Mucosa of gallbladder (tissue), 1 donor: ENCODE data around the gene FRYL. TPM values are rescaled to one million over a fixed set of nuclear protein-coding genes. Genes with fewer than 3 reads are reported as not detected.
A peak's percentile ranks its signal among the peaks of the same experiment; 100 is the strongest.

Experiments
- DNase-seq: peaks from one replicate; pipeline ENCODE4 v3.0.0-alpha.2; 2020; ENCODE audit warnings: low spot score
- total RNA-seq: library from RNA; stranded (reverse); gene quantifications from one replicate; pipeline ENCODE4 v1.2.1, GENCODE V29; 2021
- donor health status: DM: no; HTN: no; CAD: no.

The FRYL gene
- total RNA-seq, 1 donor from 2014 or later = 54.1 TPM

GRCh38 chr4:48620831-48621230 lies 159.2 kb downstream of the FRYL start:
- no peak for DNase-seq

- no peak for DNase-seq
Measured at GRCh38 chr4:48620093-48620492, 160.0 kb downstream of the FRYL start.

- no peak for DNase-seq
Measured at GRCh38 chr4:48604527-48604926, 175.6 kb downstream of the FRYL start.

- no peak for DNase-seq
Measured at GRCh38 chr4:48604041-48604440, 176.0 kb downstream of the FRYL start.

- peak; percentile 26 for DNase-seq
Measured at GRCh38 chr4:48603366-48604003, 176.6 kb downstream of the FRYL start.

GRCh38 chr4:48602763-48603162 lies 177.3 kb downstream of the FRYL start:
- no peak for DNase-seq

GRCh38 chr4:48602222-48602621 lies 177.9 kb downstream of the FRYL start:
- DNase-seq = no peak

GRCh38 chr4:48596336-48596735 lies 183.7 kb downstream of the FRYL start:
- no peak for DNase-seq

GRCh38 chr4:48594180-48594579 lies 185.9 kb downstream of the FRYL start:
- DNase-seq = no peak

GRCh38 chr4:48591372-48591771 lies 188.7 kb downstream of the FRYL start:
- DNase-seq = no peak

- no peak for DNase-seq
Measured at GRCh38 chr4:48590884-48591283, 189.2 kb downstream of the FRYL start.

GRCh38 chr4:48589098-48589445 lies 191.0 kb downstream of the FRYL start:
- DNase-seq = no peak

GRCh38 chr4:48588230-48589097 lies 191.6 kb downstream of the FRYL start:
- no peak for DNase-seq

GRCh38 chr4:48585401-48585800 lies 194.7 kb downstream of the FRYL start:
- no peak for DNase-seq

- peak; percentile 69 for DNase-seq
Measured at GRCh38 chr4:48578132-48578968, 201.7 kb downstream of the FRYL start.

- no peak for DNase-seq
Measured at GRCh38 chr4:48575964-48576363, 204.1 kb downstream of the FRYL start.

- DNase-seq = no peak
Measured at GRCh38 chr4:48571471-48571870, 208.6 kb downstream of the FRYL start.

GRCh38 chr4:48570646-48571220 lies 209.3 kb downstream of the FRYL start:
- no peak for DNase-seq

- DNase-seq = no peak
Measured at GRCh38 chr4:48566034-48566384, 214.1 kb downstream of the FRYL start.

- no peak for DNase-seq
Measured at GRCh38 chr4:48565362-48566033, 214.6 kb downstream of the FRYL start.

GRCh38 chr4:48564151-48564550 lies 215.9 kb downstream of the FRYL start:
- no peak for DNase-seq

- DNase-seq = no peak
Measured at GRCh38 chr4:48558819-48559218, 221.3 kb downstream of the FRYL start.
